ENCODE data around the gene VWA8.

DNA sequence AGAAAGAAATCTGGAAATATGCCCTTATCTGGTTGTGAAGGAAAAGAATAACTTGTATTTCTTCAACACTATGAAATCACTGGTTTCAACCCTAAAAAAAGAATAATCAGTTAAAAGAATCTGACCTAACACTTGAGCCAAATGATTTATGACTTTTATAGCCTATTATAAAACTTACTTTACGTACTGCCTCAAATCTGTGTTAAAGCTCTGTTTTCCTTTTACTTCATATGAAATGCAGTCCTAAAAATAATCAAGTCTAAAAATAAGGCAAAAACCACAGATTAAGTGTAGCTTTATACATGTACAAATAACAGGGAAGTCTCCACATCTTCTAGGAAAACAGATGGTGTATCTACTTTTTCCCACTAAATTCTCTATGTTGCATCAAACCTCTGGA is 101.3 kb downstream of the VWA8 start:
- TF ChIP-seq POLR2A (IDR thresholded peaks at IDR 0.05) = no peak
- TF ChIP-seq, protein P1, sequence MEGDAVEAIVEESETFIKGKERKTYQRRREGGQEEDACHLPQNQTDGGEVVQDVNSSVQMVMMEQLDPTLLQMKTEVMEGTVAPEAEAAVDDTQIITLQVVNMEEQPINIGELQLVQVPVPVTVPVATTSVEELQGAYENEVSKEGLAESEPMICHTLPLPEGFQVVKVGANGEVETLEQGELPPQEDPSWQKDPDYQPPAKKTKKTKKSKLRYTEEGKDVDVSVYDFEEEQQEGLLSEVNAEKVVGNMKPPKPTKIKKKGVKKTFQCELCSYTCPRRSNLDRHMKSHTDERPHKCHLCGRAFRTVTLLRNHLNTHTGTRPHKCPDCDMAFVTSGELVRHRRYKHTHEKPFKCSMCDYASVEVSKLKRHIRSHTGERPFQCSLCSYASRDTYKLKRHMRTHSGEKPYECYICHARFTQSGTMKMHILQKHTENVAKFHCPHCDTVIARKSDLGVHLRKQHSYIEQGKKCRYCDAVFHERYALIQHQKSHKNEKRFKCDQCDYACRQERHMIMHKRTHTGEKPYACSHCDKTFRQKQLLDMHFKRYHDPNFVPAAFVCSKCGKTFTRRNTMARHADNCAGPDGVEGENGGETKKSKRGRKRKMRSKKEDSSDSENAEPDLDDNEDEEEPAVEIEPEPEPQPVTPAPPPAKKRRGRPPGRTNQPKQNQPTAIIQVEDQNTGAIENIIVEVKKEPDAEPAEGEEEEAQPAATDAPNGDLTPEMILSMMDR (IDR thresholded peaks at IDR 0.05) = no peak
